ENCODE data around the gene FOXO3.

DNA sequence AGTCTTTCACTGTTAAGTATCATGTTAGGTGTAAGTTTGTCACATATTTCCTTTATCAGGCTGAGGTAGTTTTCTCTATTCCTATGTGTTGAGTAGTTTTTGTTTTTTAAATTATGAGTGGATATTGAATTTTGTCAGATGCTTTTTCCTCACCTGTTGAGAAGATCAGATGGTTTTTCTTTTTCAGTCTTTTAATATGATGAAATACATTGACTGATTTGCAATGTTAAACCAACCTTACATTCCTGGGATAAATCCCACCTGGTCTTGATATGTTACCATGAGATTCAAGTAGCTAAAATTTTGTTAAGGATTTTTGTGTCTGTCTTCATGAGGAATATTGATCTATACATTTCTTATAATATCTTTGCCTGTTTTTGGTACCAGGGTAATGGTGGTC is 52.1 kb downstream of the FOXO3 start:
- no peak for TF ChIP-seq POLR2A (IDR thresholded peaks at IDR 0.05)
- TF ChIP-seq POLR2AphosphoS5 (IDR thresholded peaks at IDR 0.05), result no peak
